Gastroesophageal sphincter (tissue), 4 donors: Measurements from ENCODE around the gene HNRNPA0. TPM values are rescaled to one million over a fixed set of nuclear protein-coding genes. Genes with fewer than 3 reads are reported as not detected.
A peak's percentile ranks its signal among the peaks of the same experiment; 100 is the strongest.

ENCODE experiments used
- ATAC-seq: fragments of 150-250 bp; one replicate; pipeline ENCODE4 v1.9.1; 2016; ENCODE audit warnings: mild to moderate bottlenecking, moderate library complexity
- H3K27ac ChIP-seq, 4 donors: fragments of 200-600 bp; sonication (generic) in 3 of 4; 1 replicate in 3 of 4; 2 replicates in 1 of 4; pipeline ENCODE4 v1.5.1; 2016 to 2019
- H3K27me3 ChIP-seq: fragments of 200-600 bp; sonication (generic); one replicate; pipeline ENCODE4 v1.5.1; 2019
- H3K36me3 ChIP-seq, 2 donors: fragments of 200-600 bp; sonication (generic); one replicate each; pipeline ENCODE4 v1.5.1; 2019; ENCODE audit warnings: control low read depth in 1 of 2
- H3K4me1 ChIP-seq, 3 donors: fragments of 200-600 bp; sonication (generic); 1 replicate in 2 of 3; 2 replicates in 1 of 3; pipeline ENCODE4 v1.5.1; 2016 to 2019; ENCODE audit warnings: control low read depth in 2 of 3
- H3K4me3 ChIP-seq, 2 donors: fragments of 200-600 bp; sonication (generic); one replicate each; pipeline ENCODE4 v1.5.1; 2019; ENCODE audit warnings: mild to moderate bottlenecking in 1 of 2, moderate library complexity in 1 of 2
- H3K9me3 ChIP-seq, 3 donors: fragments of 200-600 bp; sonication (generic); one replicate each; pipeline ENCODE4 v1.5.1; 2017 to 2019; ENCODE audit warnings: control low read depth in 2 of 3
- EP300 ChIP-seq: sonication (generic); formaldehyde crosslinking; IDR thresholded peaks from one replicate; pipeline ENCODE4 v1.6.1; 2017; ENCODE audit warnings: antibody characterized with exemption, mild to moderate bottlenecking
- POLR2A ChIP-seq, 2 donors: fragments of 450-650 bp; IDR thresholded peaks; one replicate each; pipeline ENCODE4 v1.6.1; 2017; ENCODE audit warnings: antibody characterized with exemption in 2 of 2, mild to moderate bottlenecking in 2 of 2, moderate library complexity in 1 of 2
- POLR2AphosphoS5 ChIP-seq: sonication (generic); formaldehyde crosslinking; IDR thresholded peaks from one replicate; pipeline ENCODE4 v1.6.1; 2017; ENCODE audit warnings: antibody characterized with exemption
- WGBS, 2 donors: methylation state at CpG; one replicate each; pipeline ENCODE4 v1.1.5; 2018; ENCODE audit warnings: low coverage in 1 of 2; 5-methylcytosine and 5-hydroxymethylcytosine counted together
- total RNA-seq, 4 donors: library from RNA; depleted of rRNA; stranded (reverse); fragments of >200 nt; gene quantifications; one replicate each; pipeline ENCODE4 v1.1.0, GENCODE V29; 2016
- TF ChIP-seq, protein P1 (sequence below), 4 experiments: fragments of 200-600 bp in 2 of 4; fragments of 450-650 bp in 2 of 4; sonication (generic) in 1 of 4; IDR thresholded peaks; one replicate each; pipeline ENCODE4 v1.5.1; 2017 to 2019; ENCODE audit warnings: antibody characterized with exemption in 4 of 4, mild to moderate bottlenecking in 2 of 4, moderate library complexity in 2 of 4

Gene HNRNPA0
- total RNA-seq, 4 donors from 2014 or later, result 9.9 to 17.2 (median 13.8) TPM

GRCh38 chr5:137747848-137748247 is 6.3 kb downstream of the HNRNPA0 start:
- WGBS, 2 donors, result 94% methylated on average over 2 of the region's 2 CpGs
- H3K4me3 ChIP-seq, result no peak overlapping the region
- TF ChIP-seq, protein P1, sequence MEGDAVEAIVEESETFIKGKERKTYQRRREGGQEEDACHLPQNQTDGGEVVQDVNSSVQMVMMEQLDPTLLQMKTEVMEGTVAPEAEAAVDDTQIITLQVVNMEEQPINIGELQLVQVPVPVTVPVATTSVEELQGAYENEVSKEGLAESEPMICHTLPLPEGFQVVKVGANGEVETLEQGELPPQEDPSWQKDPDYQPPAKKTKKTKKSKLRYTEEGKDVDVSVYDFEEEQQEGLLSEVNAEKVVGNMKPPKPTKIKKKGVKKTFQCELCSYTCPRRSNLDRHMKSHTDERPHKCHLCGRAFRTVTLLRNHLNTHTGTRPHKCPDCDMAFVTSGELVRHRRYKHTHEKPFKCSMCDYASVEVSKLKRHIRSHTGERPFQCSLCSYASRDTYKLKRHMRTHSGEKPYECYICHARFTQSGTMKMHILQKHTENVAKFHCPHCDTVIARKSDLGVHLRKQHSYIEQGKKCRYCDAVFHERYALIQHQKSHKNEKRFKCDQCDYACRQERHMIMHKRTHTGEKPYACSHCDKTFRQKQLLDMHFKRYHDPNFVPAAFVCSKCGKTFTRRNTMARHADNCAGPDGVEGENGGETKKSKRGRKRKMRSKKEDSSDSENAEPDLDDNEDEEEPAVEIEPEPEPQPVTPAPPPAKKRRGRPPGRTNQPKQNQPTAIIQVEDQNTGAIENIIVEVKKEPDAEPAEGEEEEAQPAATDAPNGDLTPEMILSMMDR (IDR thresholded peaks at IDR 0.05), result no peak
- no peak for TF ChIP-seq POLR2A (IDR thresholded peaks at IDR 0.05)
- no peak for TF ChIP-seq POLR2AphosphoS5
- TF ChIP-seq EP300, result no peak
- H3K27me3 ChIP-seq, result no peaks in the 10 kb centered on the region
- peaks cover 3 to 56% (median 6%) of the 10 kb centered on the region in 3 donors for H3K4me1 ChIP-seq
- no peaks in the 10 kb centered on the region for H3K9me3 ChIP-seq
- ATAC-seq, result no peak
- H3K36me3 ChIP-seq, result no peaks in the 10 kb centered on the region
- H3K27ac ChIP-seq, result no peak overlapping the region

- Histone ChIP-seq H3K9me3 (no peaks in the 10 kb centered on the region), H3K27ac (no peak overlapping the region), H3K27me3 (no peaks in the 10 kb centered on the region), H3K36me3 (no peaks in the 10 kb centered on the region), H3K4me3 (no peak overlapping the region), H3K4me1 (peaks cover 0 to 14% (median 0%) of the 10 kb centered on the region in 3 donors)
- TF ChIP-seq POLR2AphosphoS5, result no peak
- TF ChIP-seq, protein P1 (IDR thresholded peaks at IDR 0.05), result peak; percentile 48 to 66 (median 59)
- peak; percentile 66 for ATAC-seq
- WGBS, 2 donors, result 67 to 89% methylated on average over 3 to 4 of the region's 4 CpGs
These were observed 11.0 kb downstream of the HNRNPA0 start for GRCh38 chr5:137743031-137743640.

DNA sequence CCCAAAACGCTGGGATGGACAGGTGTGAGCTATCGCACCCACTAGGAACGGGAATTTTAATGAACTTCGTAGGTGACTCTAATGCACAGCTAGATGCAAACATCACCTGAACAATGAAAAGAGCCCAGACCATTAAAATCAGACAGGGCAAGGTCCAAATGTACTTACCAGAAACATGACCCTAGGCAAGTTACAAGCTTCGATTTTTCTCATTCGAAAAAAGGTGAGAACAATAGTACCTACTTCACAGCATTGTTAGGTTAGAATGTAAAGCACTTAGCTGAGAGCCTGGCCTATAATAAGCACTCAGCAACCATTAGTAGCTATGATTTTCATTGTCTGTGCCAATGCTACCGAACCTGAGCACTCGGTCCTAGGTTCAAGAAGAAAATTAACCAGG is 12.4 kb downstream of the HNRNPA0 start:
- peaks cover 0 to 11% (median 0%) of the 10 kb centered on the region in 3 donors for H3K4me1 ChIP-seq
- no peak for ATAC-seq
- H3K4me3 ChIP-seq, result no peak overlapping the region
- no peak for TF ChIP-seq EP300
- no peak for TF ChIP-seq POLR2A (IDR thresholded peaks at IDR 0.05)
- no peak for TF ChIP-seq POLR2AphosphoS5
- TF ChIP-seq, protein P1 (IDR thresholded peaks at IDR 0.05), result no peak
- H3K27me3 ChIP-seq, result no peaks in the 10 kb centered on the region
- H3K36me3 ChIP-seq, result no peaks in the 10 kb centered on the region
- H3K27ac ChIP-seq, result no peak overlapping the region
- no peaks in the 10 kb centered on the region for H3K9me3 ChIP-seq
- WGBS, 2 donors, result 84% methylated on average over 8 of the region's 8 CpGs; no CpG with 5 or more reads in 1 of the 2 donors

- H3K9me3 ChIP-seq, result no peaks in the 10 kb centered on the region
- H3K27ac ChIP-seq, result no peak overlapping the region
- no peak for ATAC-seq
- H3K4me3 ChIP-seq, result no peak overlapping the region
- 94 to 100% methylated on average over 1 to 4 of the region's 4 CpGs for WGBS, 2 donors
- H3K36me3 ChIP-seq, result no peaks in the 10 kb centered on the region
- TF ChIP-seq POLR2A (IDR thresholded peaks at IDR 0.05) (no peak), POLR2AphosphoS5 (no peak), EP300 (no peak)
- TF ChIP-seq, protein P1 (IDR thresholded peaks at IDR 0.05), result no peak
- H3K27me3 ChIP-seq, result no peaks in the 10 kb centered on the region
- H3K4me1 ChIP-seq, result peaks cover 0 to 31% (median 7%) of the 10 kb centered on the region in 3 donors
These were observed 14.4 kb downstream of the HNRNPA0 start for GRCh38 chr5:137739737-137740136.

DNA sequence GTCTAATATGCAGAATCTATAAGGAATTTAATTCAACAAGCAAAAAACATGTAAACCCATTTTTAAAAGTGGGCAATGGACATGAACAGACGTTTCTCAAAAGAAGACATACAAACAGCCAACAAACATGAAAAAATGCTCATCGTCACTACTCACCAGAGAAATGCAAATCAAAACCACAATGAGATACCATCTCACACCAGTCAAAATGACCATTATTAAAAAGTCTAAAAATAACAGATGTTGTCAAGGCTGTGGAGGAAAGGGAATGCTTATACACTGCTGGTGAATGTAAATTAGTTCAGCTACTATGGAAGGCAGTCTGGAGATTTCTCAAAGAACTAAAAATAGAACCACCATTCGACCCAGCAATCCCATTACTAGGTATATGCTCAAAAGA is 15.2 kb downstream of the HNRNPA0 start:
- TF ChIP-seq POLR2AphosphoS5, result no peak
- TF ChIP-seq, protein P1 (IDR thresholded peaks at IDR 0.05), result no peak
- TF ChIP-seq EP300, result no peak
- no peak for TF ChIP-seq POLR2A (IDR thresholded peaks at IDR 0.05)
- ATAC-seq, result no peak
- H3K4me3 ChIP-seq, result no peak overlapping the region
- no peaks in the 10 kb centered on the region for H3K27me3 ChIP-seq
- peaks cover 0 to 35% (median 7%) of the 10 kb centered on the region in 3 donors for H3K4me1 ChIP-seq
- no peaks in the 10 kb centered on the region for H3K9me3 ChIP-seq
- 70 to 81% methylated on average over 3 of the region's 3 CpGs for WGBS, 2 donors
- H3K27ac ChIP-seq, result no peak overlapping the region
- no peaks in the 10 kb centered on the region for H3K36me3 ChIP-seq
